H1 (cell line): Measurements from ENCODE around the gene SLC4A9. TPM values are rescaled to one million over a fixed set of nuclear protein-coding genes. Genes with fewer than 3 reads are reported as not detected.

Source experiments
- CTCF ChIA-PET: fragments of 300-600 bp; sonication (Branson Sonifier 250); formaldehyde crosslinking; loops from one replicate; lab custom pipeline; 2021; ENCODE audit not compliant: partially characterized antibody; lab: Charles Lee
- POLR2A ChIA-PET: fragments of 300-600 bp; sonication (Branson Sonifier 250); formaldehyde crosslinking; loops from one replicate; lab custom pipeline; 2021; ENCODE audit warnings: inconsistent platforms; ENCODE audit not compliant: partially characterized antibody; lab: Charles Lee
- DNase-seq, 2 experiments: peaks; one replicate each; pipeline versions ENCODE4 v3.0.0 to v3.0.0-alpha.2; 2010 to 2022; ENCODE audit warnings: low spot score in 2 of 2, low read depth in 1 of 2, mixed read lengths in 1 of 2
- FAIRE-seq: peaks from 2 replicates; lab custom pipeline; 2011; peaks lifted over from hg19 to GRCh38; lab: Jason Lieb, UNC
- H2AFZ ChIP-seq: 2 replicates; pipeline ENCODE4 v1.8.1; 2012; ENCODE audit warnings: low read length, inconsistent platforms
- H2AK5ac ChIP-seq: 2 replicates; pipeline ENCODE4 v1.6.1; 2013; ENCODE audit warnings: low read depth, low read length
- H2BK120ac ChIP-seq: replicated peaks from 2 replicates; pipeline ENCODE3; 2013; ENCODE audit warnings: low read depth, low read length, inconsistent platforms
- H2BK12ac ChIP-seq: 2 replicates; pipeline ENCODE4 v1.6.1; 2013; ENCODE audit warnings: low read depth, low read length
- H2BK15ac ChIP-seq: 2 replicates; pipeline ENCODE4 v1.6.1; 2013; ENCODE audit warnings: low read length
- H2BK20ac ChIP-seq: 2 replicates; pipeline ENCODE4 v1.6.1; 2013; ENCODE audit warnings: low read length
- H2BK5ac ChIP-seq: 2 replicates; pipeline ENCODE4 v1.6.1; 2013; ENCODE audit warnings: low read depth, low read length
- H3K14ac ChIP-seq: 2 replicates; pipeline ENCODE4 v1.6.1; 2013; ENCODE audit warnings: inconsistent platforms; ENCODE audit not compliant: insufficient read length
- H3K18ac ChIP-seq: 2 replicates; pipeline ENCODE4 v1.6.1; 2013; ENCODE audit warnings: low read length; ENCODE audit errors: extremely low read depth
- H3K23ac ChIP-seq: 2 replicates; pipeline ENCODE4 v1.6.1; 2013; ENCODE audit warnings: inconsistent platforms; ENCODE audit not compliant: insufficient read length
- H3K23me2 ChIP-seq: 2 replicates; pipeline ENCODE4 v1.6.1; 2013; ENCODE audit warnings: low read depth, low read length
- H3K27ac ChIP-seq: 2 replicates; pipeline ENCODE4 v1.6.1; 2011; ENCODE audit warnings: low read depth, low read length, inconsistent platforms
- H3K27me3 ChIP-seq, 4 experiments: replicated peaks in 1 of 4; 1 replicate in 1 of 4; 2 replicates in 3 of 4; pipeline versions ENCODE4 v1.6.1 to v1.8.1; 2011 to 2013; ENCODE audit warnings: low read length in 3 of 4, mild to moderate bottlenecking in 3 of 4, inconsistent platforms in 2 of 4, mixed read lengths in 2 of 4, moderate library complexity in 1 of 4; ENCODE audit not compliant: control insufficient read depth in 3 of 4, insufficient read depth in 3 of 4; ENCODE audit errors: extremely low read depth in 1 of 4
- H3K36me3 ChIP-seq, 4 experiments: 2 replicates each; pipeline versions ENCODE4 v1.6.1 to v1.8.1; 2011 to 2013; ENCODE audit warnings: mild to moderate bottlenecking in 4 of 4, low read length in 3 of 4, moderate library complexity in 2 of 4, control low read depth in 1 of 4, inconsistent platforms in 1 of 4; ENCODE audit not compliant: insufficient read depth in 4 of 4, control insufficient read depth in 2 of 4
- H3K4ac ChIP-seq: replicated peaks from 2 replicates; pipeline ENCODE3; 2013; ENCODE audit warnings: low read length, low read depth, mixed read lengths, inconsistent platforms; ENCODE audit not compliant: insufficient read length
- H3K4me1 ChIP-seq, 4 experiments: replicated peaks in 1 of 4; 1 replicate in 1 of 4; 2 replicates in 3 of 4; pipeline versions ENCODE4 v1.6.1 to v1.8.1; 2011 to 2013; ENCODE audit warnings: low read length in 3 of 4, inconsistent platforms in 2 of 4, mixed read lengths in 1 of 4; ENCODE audit not compliant: insufficient read depth in 4 of 4, control insufficient read depth in 3 of 4
- H3K4me2 ChIP-seq, 2 experiments: 2 replicates each; pipeline versions ENCODE4 v1.6.1 to v1.8.1; 2011 to 2013; ENCODE audit warnings: low read depth in 2 of 2, low read length in 2 of 2, control low read depth in 1 of 2, inconsistent platforms in 1 of 2, mild to moderate bottlenecking in 1 of 2; ENCODE audit not compliant: insufficient read depth in 1 of 2
- H3K4me3 ChIP-seq, 4 experiments: fragments of 200-600, 300-600 bp in 1 of 4; sonication (generic), shearing (Covaris generic), sonication (Bioruptor Twin) in 1 of 4; 2 replicates each; pipeline versions ENCODE4 v1.5.1 to v1.8.1; 2011 to 2016; ENCODE audit warnings: low read length in 4 of 4, low read depth in 3 of 4, control low read depth in 2 of 4, inconsistent platforms in 2 of 4, mild to moderate bottlenecking in 2 of 4, mixed read lengths in 1 of 4, moderate library complexity in 1 of 4; ENCODE audit not compliant: insufficient read depth in 2 of 4; ENCODE audit errors: extremely low read depth in 1 of 4
- H3K56ac ChIP-seq: replicated peaks from 2 replicates; pipeline ENCODE3; 2013; ENCODE audit warnings: low read depth, mild to moderate bottlenecking, mixed read lengths, low read length, inconsistent platforms; ENCODE audit not compliant: insufficient read length
- H3K79me1 ChIP-seq: 2 replicates; pipeline ENCODE4 v1.6.1; 2013; ENCODE audit warnings: low read depth, low read length, control low read depth
- H3K79me2 ChIP-seq, 2 experiments: 2 replicates each; pipeline versions ENCODE4 v1.6.1 to v1.8.1; 2012 to 2013; ENCODE audit warnings: low read length in 2 of 2, mild to moderate bottlenecking in 2 of 2, inconsistent platforms in 1 of 2; ENCODE audit not compliant: insufficient read depth in 2 of 2, control insufficient read depth in 1 of 2
- H3K9ac ChIP-seq, 4 experiments: replicated peaks in 1 of 4; 1 replicate in 1 of 4; 2 replicates in 3 of 4; pipeline versions ENCODE4 v1.6.1 to v1.8.1; 2011 to 2013; ENCODE audit warnings: low read depth in 3 of 4, low read length in 3 of 4, control low read depth in 2 of 4, mild to moderate bottlenecking in 2 of 4, moderate library complexity in 2 of 4, inconsistent platforms in 1 of 4; ENCODE audit errors: extremely low read depth in 1 of 4
- H3K9me3 ChIP-seq, 2 experiments: 2 replicates each; pipeline versions ENCODE4 v1.6.1 to v1.8.1; 2012 to 2013; ENCODE audit warnings: mild to moderate bottlenecking in 2 of 2, moderate library complexity in 2 of 2, control low read depth in 1 of 2, inconsistent platforms in 1 of 2, low read depth in 1 of 2, low read length in 1 of 2, mixed read lengths in 1 of 2; ENCODE audit not compliant: insufficient read depth in 2 of 2
- H4K20me1 ChIP-seq, 2 experiments: replicated peaks in 1 of 2; 2 replicates each; pipeline versions ENCODE3 to v1.8.1; 2011 to 2013; ENCODE audit warnings: inconsistent platforms in 2 of 2, low read length in 2 of 2, mild to moderate bottlenecking in 1 of 2; ENCODE audit not compliant: insufficient read depth in 2 of 2, control insufficient read depth in 1 of 2
- H4K5ac ChIP-seq: 2 replicates; pipeline ENCODE4 v1.6.1; 2013; ENCODE audit warnings: low read length, low read depth, mixed read lengths, inconsistent platforms; ENCODE audit not compliant: insufficient read length
- H4K8ac ChIP-seq: 2 replicates; pipeline ENCODE4 v1.8.0; 2013; ENCODE audit warnings: mild to moderate bottlenecking, moderate library complexity, low read length, inconsistent platforms; ENCODE audit not compliant: insufficient read depth; ENCODE audit errors: extremely low read depth
- H4K91ac ChIP-seq: replicated peaks from 2 replicates; pipeline ENCODE3; 2013; ENCODE audit warnings: low read length, mixed read lengths, inconsistent platforms; ENCODE audit not compliant: insufficient read length
- CBX8 ChIP-seq: fragments of 300-800, 300-1000 bp; sonication (generic); IDR thresholded peaks from 2 replicates; pipeline ENCODE4 v1.7.1; 2016; ENCODE audit warnings: low read depth, low read length, borderline replicate concordance
- EP300 ChIP-seq, 2 experiments: IDR thresholded peaks; 1 replicate in 1 of 2; 2 replicates in 1 of 2; pipeline ENCODE4 v1.6.1; 2011 to 2012; ENCODE audit warnings: low read depth in 2 of 2, low read length in 2 of 2, mild to moderate bottlenecking in 2 of 2, borderline replicate concordance in 1 of 2, inconsistent platforms in 1 of 2, moderate library complexity in 1 of 2
- WGBS, 2 experiments: shearing (Covaris generic) in 1 of 2; methylation state at CpG; one replicate each; pipeline versions ENCODE4 v1.1.6 to v1.1.7; 2013 to 2015; ENCODE audit warnings: low lambda C conversion rate in 2 of 2, mixed read lengths in 2 of 2, inconsistent platforms in 1 of 2, low coverage in 1 of 2, missing lambda C conversion rate in 1 of 2; ENCODE audit not compliant: insufficient replicate concordance in 2 of 2, insufficient coverage in 1 of 2, insufficient read length in 1 of 2; ENCODE audit errors: extremely low coverage in 1 of 2, missing lambda C conversion rate in 1 of 2; 5-methylcytosine and 5-hydroxymethylcytosine counted together
- polyA plus RNA-seq, 7 experiments: library from polyadenylated mRNA; depleted of rRNA in 3 of 7; stranded (reverse) in 5 of 7; unstranded in 2 of 7; fragments of >200 nt in 5 of 7; fragments of 200-250 nt in 2 of 7; gene quantifications; 1 replicate in 5 of 7; 2 replicates in 1 of 7; 4 replicates in 1 of 7; pipeline versions ENCODE4 v1.2.1 to v1.2.3, GENCODE V29; 2011 to 2013; ENCODE audit warnings: missing spikeins in 2 of 7, mixed read lengths in 2 of 7
- total RNA-seq: library from RNA; stranded (reverse); fragmentation: NEBNext Ultra II Directional; extraction: Animal tissue kit (Norgen Biotek cat#: 25700); gene quantifications from 2 replicates; pipeline ENCODE4 v1.2.1, GENCODE V29; 2021
- TF ChIP-seq, protein P1 (sequence below): IDR thresholded peaks from 2 replicates; pipeline ENCODE4 v1.6.1; 2012; ENCODE audit warnings: inconsistent platforms

The SLC4A9 gene
- total and polyA plus RNA-seq, 2 of the 8 experiments (the other 6 are each of a cell fraction or from before 2014, with no cell fraction given) = 0.15 to 0.28 TPM

DNA sequence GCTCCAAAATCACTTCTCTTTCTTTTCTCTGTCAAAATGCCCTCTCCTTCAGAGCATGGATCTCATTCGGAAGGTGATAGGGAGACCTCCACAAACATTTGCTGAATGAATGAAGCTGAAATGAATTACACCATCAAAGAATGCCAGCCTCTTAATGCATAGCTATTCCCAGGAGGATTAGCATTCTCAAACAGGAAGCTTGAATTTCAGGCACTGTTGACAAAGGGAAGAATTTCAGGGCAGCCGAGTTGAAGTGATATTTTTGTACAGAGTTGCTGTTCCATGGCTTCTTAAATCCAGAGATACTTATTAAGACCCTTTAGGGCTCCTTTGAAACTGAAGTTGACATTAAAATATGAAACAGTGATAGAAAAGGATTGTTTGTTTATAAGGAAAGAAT is 32.4 kb upstream of the SLC4A9 start:
- no peak overlapping the region for H2AFZ ChIP-seq
- TF ChIP-seq EP300 (IDR thresholded peaks at IDR 0.05; ENCODE audit: borderline replicate concordance in 1 of 2, low read depth in 2 of 2, low read length in 2 of 2) (no peak), CBX8 (no peak)
- TF ChIP-seq, protein P1, sequence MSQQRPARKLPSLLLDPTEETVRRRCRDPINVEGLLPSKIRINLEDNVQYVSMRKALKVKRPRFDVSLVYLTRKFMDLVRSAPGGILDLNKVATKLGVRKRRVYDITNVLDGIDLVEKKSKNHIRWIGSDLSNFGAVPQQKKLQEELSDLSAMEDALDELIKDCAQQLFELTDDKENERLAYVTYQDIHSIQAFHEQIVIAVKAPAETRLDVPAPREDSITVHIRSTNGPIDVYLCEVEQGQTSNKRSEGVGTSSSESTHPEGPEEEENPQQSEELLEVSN = no peak
- TF ChIP-seq, all 59 proteins: peak for 0
- 82% methylated on average over 2 of the region's 2 CpGs; no CpG with 5 or more reads in 1 of the 2 experiments for WGBS, 2 experiments
- Histone ChIP-seq H3K27me3 (no peaks in the 10 kb centered on the region), H2AK5ac (no peak overlapping the region), H3K27ac (no peak overlapping the region), H3K56ac (no peak overlapping the region), H3K4me1 (peaks cover 0 to 5% (median 0%) of the 10 kb centered on the region in 4 experiments; a peak in 3 of 7 replicates), H3K4ac (no peak overlapping the region), H4K91ac (no peak overlapping the region), H3K23me2 (no peaks in the 10 kb centered on the region), H2BK15ac (no peak overlapping the region), H2BK120ac (no peak overlapping the region), H3K4me3 (no peak overlapping the region), H3K4me2 (no peak overlapping the region), H3K9me3 (no peaks in the 10 kb centered on the region), H4K20me1 (no peaks in the 10 kb centered on the region), H3K36me3 (no peaks in the 10 kb centered on the region), H3K9ac (no peak overlapping the region), H2BK20ac (no peak overlapping the region), H3K79me1 (no peaks in the 10 kb centered on the region), H2BK5ac (no peak overlapping the region), H3K79me2 (no peaks in the 10 kb centered on the region), H2BK12ac (no peak overlapping the region), H4K8ac (no peak overlapping the region), H3K14ac (no peak overlapping the region), H3K23ac (no peak overlapping the region), H4K5ac (no peak overlapping the region), H3K18ac (no peak overlapping the region)
- ChIA-PET POLR2A (interaction anchor here (0.6 to 3.2 kb wide), 4 partner anchors 8 to 174 kb away, joined by 3 to 13 read pairs (median 7); partner anchors contain the start of genes HBEGF and PFDN1), CTCF (interaction anchor here (0.9 to 14.2 kb wide), 5 partner anchors 9 to 85 kb away, joined by 3 to 102 read pairs (median 4); partner anchors contain the start of gene HBEGF)
- no peak for DNase-seq
- FAIRE-seq = no peak
